Fibroblast of peridontal ligament (primary cell): Measurements from ENCODE around the gene FAM124A.
A peak's percentile ranks its signal among the peaks of the same experiment; 100 is the strongest.
"Not testable (repeated sequence)": the region's sequence is repeated elsewhere in the genome, so short reads cannot be mapped to it uniquely, and the experiment has no call there.

Source experiments
- DNase-seq: peaks from one replicate; pipeline ENCODE4 v3.0.0-alpha.2; 2010; ENCODE audit errors: extremely low read depth

The FAM124A gene

GRCh38 chr13:51269039-51269438 is 46.8 kb downstream of the FAM124A start:
- DNase-seq, result no peak

GRCh38 chr13:51270623-51271415 is 48.6 kb downstream of the FAM124A start:
- DNase-seq, result no peak

GRCh38 chr13:51271528-51272085 is 49.4 kb downstream of the FAM124A start:
- no peak for DNase-seq

GRCh38 chr13:51275101-51275500 is 52.9 kb downstream of the FAM124A start:
- DNase-seq, result no peak

GRCh38 chr13:51276636-51277035 is 54.4 kb downstream of the FAM124A start:
- DNase-seq, result no peak

- DNase-seq, result no peak
These were observed 55.7 kb downstream of the FAM124A start for GRCh38 chr13:51277928-51278327.

- DNase-seq, result no peak
These were observed 56.4 kb downstream of the FAM124A start for GRCh38 chr13:51278426-51279130.

- DNase-seq, result no peak
These were observed 58.3 kb downstream of the FAM124A start for GRCh38 chr13:51280379-51280940.

- DNase-seq, result no peak
These were observed 60.1 kb downstream of the FAM124A start for GRCh38 chr13:51282322-51282721.

GRCh38 chr13:51282923-51283322 is 60.7 kb downstream of the FAM124A start:
- DNase-seq, result not testable (repeated sequence)

- no peak for DNase-seq
These were observed 61.2 kb downstream of the FAM124A start for GRCh38 chr13:51283371-51283770.

GRCh38 chr13:51284339-51284738 is 62.1 kb downstream of the FAM124A start:
- DNase-seq, result no peak

GRCh38 chr13:51286135-51287002 is 64.2 kb downstream of the FAM124A start:
- DNase-seq, result peak; percentile 68

- no peak for DNase-seq
These were observed 65.6 kb downstream of the FAM124A start for GRCh38 chr13:51287758-51288157.

- DNase-seq, result not testable (repeated sequence)
These were observed 66.1 kb downstream of the FAM124A start for GRCh38 chr13:51288254-51288653.

GRCh38 chr13:51291341-51291740 is 69.1 kb downstream of the FAM124A start:
- DNase-seq, result peak; percentile 25

GRCh38 chr13:51292000-51292565 is 69.9 kb downstream of the FAM124A start:
- peak; percentile 86 for DNase-seq

- DNase-seq, result no peak
These were observed 75.4 kb downstream of the FAM124A start for GRCh38 chr13:51297556-51297955.

GRCh38 chr13:51298812-51299211 is 76.6 kb downstream of the FAM124A start:
- peak; percentile 21 for DNase-seq

- no peak for DNase-seq
These were observed 80.9 kb downstream of the FAM124A start for GRCh38 chr13:51303063-51303552.

- DNase-seq, result no peak
These were observed 81.7 kb downstream of the FAM124A start for GRCh38 chr13:51303882-51304281.
